Caco-2 (cell line): ENCODE data around the gene POFUT2. TPM values are rescaled to one million over a fixed set of nuclear protein-coding genes. Genes with fewer than 3 reads are reported as not detected.

Experiments
- BruUV-seq: library from RNA; stranded (reverse); fragments of 400-500 nt; replicated peaks from 2 replicates; lab custom pipeline; 2021; lab: Mats Ljungman, UMichigan
- CTCF ChIA-PET: fragments of 300-600 bp; sonication (Branson Sonifier 250); formaldehyde crosslinking; loops from one replicate; lab custom pipeline; 2022; ENCODE audit warnings: antibody characterized with exemption; lab: Charles Lee
- POLR2A ChIA-PET: fragments of 300-600 bp; sonication (Branson Sonifier 250); formaldehyde crosslinking; loops from one replicate; lab custom pipeline; 2022; ENCODE audit warnings: antibody characterized with exemption; lab: Charles Lee
- DNase-seq, 2 experiments: peaks; one replicate each; pipeline versions ENCODE4 v3.0.0 to v3.0.0-alpha.2; 2020 to 2022
- H3K27me3 ChIP-seq: replicated peaks from 2 replicates; pipeline ENCODE4 v1.6.0; 2011; ENCODE audit warnings: low read length; ENCODE audit not compliant: control insufficient read depth, insufficient read depth
- H3K36me3 ChIP-seq: 2 replicates; pipeline ENCODE4 v1.5.1; 2011; ENCODE audit warnings: low read length; ENCODE audit not compliant: control insufficient read depth, insufficient read depth
- H3K4me1 ChIP-seq: fragments of 250-450 bp; sonication (Bioruptor Pico); 2 replicates; pipeline ENCODE4 v1.5.1; 2020; ENCODE audit warnings: mild to moderate bottlenecking
- H3K4me3 ChIP-seq: 2 replicates; pipeline ENCODE4 v1.5.1; 2011; ENCODE audit warnings: low read depth, mild to moderate bottlenecking, control low read depth, low read length
- H3K9me3 ChIP-seq: fragments of 250-450 bp; sonication (Bioruptor Pico); 2 replicates; pipeline ENCODE4 v1.5.1; 2020; ENCODE audit warnings: mild to moderate bottlenecking, moderate library complexity
- H3K27ac Mint-ChIP-seq: one replicate; pipeline ENCODE4 v1.8.0; 2022; ENCODE audit warnings: mixed read lengths; ENCODE audit not compliant: unreplicated experiment
- H3K27me3 Mint-ChIP-seq: one replicate; pipeline ENCODE4 v1.8.0; 2022; ENCODE audit warnings: mixed read lengths; ENCODE audit not compliant: insufficient read depth, unreplicated experiment
- H3K36me3 Mint-ChIP-seq: one replicate; pipeline ENCODE4 v1.8.0; 2022; ENCODE audit warnings: mild to moderate bottlenecking, mixed read lengths; ENCODE audit not compliant: insufficient read depth, unreplicated experiment
- H3K4me1 Mint-ChIP-seq: one replicate; pipeline ENCODE4 v1.8.0; 2022; ENCODE audit warnings: low read depth, mixed read lengths; ENCODE audit not compliant: unreplicated experiment
- H3K4me3 Mint-ChIP-seq: one replicate; pipeline ENCODE4 v1.8.0; 2022; ENCODE audit warnings: mild to moderate bottlenecking, moderate library complexity, mixed read lengths; ENCODE audit not compliant: unreplicated experiment
- H3K9me3 Mint-ChIP-seq: one replicate; pipeline ENCODE4 v1.8.0; 2022; ENCODE audit warnings: mixed read lengths; ENCODE audit not compliant: unreplicated experiment
- CTCF ChIP-seq, 2 experiments: fragments of 200-600 bp in 1 of 2; IDR thresholded peaks; 1 replicate in 1 of 2; 2 replicates in 1 of 2; pipeline versions ENCODE4 v1.5.1 to v1.8.0; 2011 to 2022; ENCODE audit warnings: antibody characterized with exemption in 1 of 2, control low read depth in 1 of 2, inconsistent platforms in 1 of 2, low read depth in 1 of 2, low read length in 1 of 2, mild to moderate bottlenecking in 1 of 2, moderate library complexity in 1 of 2; ENCODE audit not compliant: insufficient read depth in 1 of 2, severe bottlenecking in 1 of 2, unreplicated experiment in 1 of 2
- intact Hi-C: fragments of 100-400 bp; cut with micrococcal nuclease; formaldehyde crosslinking; loops from one replicate; pipeline ENCODE4 v1.10.0; 2022; ENCODE audit not compliant: unreplicated experiment
- total RNA-seq: library from RNA; stranded (reverse); gene quantifications from 2 replicates; pipeline ENCODE4 v1.2.3, GENCODE V29; 2022

The POFUT2 gene
- total RNA-seq, 1 experiment from 2014 or later: 32.0 TPM

- H3K4me1 Mint-ChIP-seq: peaks cover 18% of the 10 kb centered on the region
Measured at GRCh38 chr21:45291613-45292398, 4.1 kb upstream of the POFUT2 start.

GRCh38 chr21:45290948-45291612 is 3.4 kb upstream of the POFUT2 start:
- Mint-ChIP-seq H3K4me1 (peaks cover 18% of the 10 kb centered on the region), H3K27me3 (no peaks in the 10 kb centered on the region), H3K36me3 (peaks cover 22% of the 10 kb centered on the region), H3K27ac (no peak overlapping the region), H3K4me3 (no peak overlapping the region), H3K9me3 (no peaks in the 10 kb centered on the region)
- H3K4me1 ChIP-seq: peaks cover 43% of the 10 kb centered on the region
- TF ChIP-seq CTCF (IDR thresholded peaks at IDR 0.05; ENCODE audit: insufficient read depth in 1 of 2, low read depth in 1 of 2, low read length in 1 of 2, severe bottlenecking in 1 of 2, unreplicated experiment in 1 of 2): no peak
- H3K4me3 ChIP-seq: no peak overlapping the region
- H3K36me3 ChIP-seq: no peaks in the 10 kb centered on the region
- no peak for DNase-seq
- no peaks in the 10 kb centered on the region for H3K9me3 ChIP-seq
- no peaks in the 10 kb centered on the region for H3K27me3 ChIP-seq
- BruUV-seq: no TSS peak
- ChIA-PET POLR2A (no interaction called here), CTCF (no interaction called here)
- intact Hi-C loops: loop anchor here (5.0 kb wide), 1 partner anchor 41 kb away; no protein-coding TSS in a partner anchor

More at GRCh38 chr21:45291613-45292398, 4.1 kb upstream of the POFUT2 start:
- TF ChIP-seq CTCF (IDR thresholded peaks at IDR 0.05; ENCODE audit: insufficient read depth in 1 of 2, low read depth in 1 of 2, low read length in 1 of 2, severe bottlenecking in 1 of 2, unreplicated experiment in 1 of 2): no peak
- BruUV-seq: no TSS peak
- Histone ChIP-seq H3K4me1 (peaks cover 46% of the 10 kb centered on the region), H3K36me3 (no peaks in the 10 kb centered on the region), H3K4me3 (no peak overlapping the region), H3K27me3 (no peaks in the 10 kb centered on the region), H3K9me3 (no peaks in the 10 kb centered on the region)
- ChIA-PET POLR2A (no interaction called here), CTCF (interaction anchor here (0.5 to 1.3 kb wide), 13 partner anchors 17 to 264 kb away, joined by 3 to 7 read pairs (median 4); no protein-coding TSS in a partner anchor)
- H3K9me3 Mint-ChIP-seq: no peaks in the 10 kb centered on the region
- no peak for DNase-seq
- peaks cover 22% of the 10 kb centered on the region for H3K36me3 Mint-ChIP-seq
- peak overlapping the region; percentile 80 for H3K27ac Mint-ChIP-seq
- no peak overlapping the region for H3K4me3 Mint-ChIP-seq
- intact Hi-C loops: loop anchor here (1.0 to 5.0 kb wide), 4 partner anchors 40 to 147 kb away; no protein-coding TSS in a partner anchor
- no peaks in the 10 kb centered on the region for H3K27me3 Mint-ChIP-seq
